Stimulated activated CD4-positive, alpha-beta T cell treated with anti-CD3 and anti-CD28 coated beads, Interleukin-4, amount 100 ng/mL, for 24 hours (primary cell): ENCODE data around the gene EPN1.
"Not testable (repeated sequence)": the region's sequence is repeated elsewhere in the genome, so short reads cannot be mapped to it uniquely, and the experiment has no call there.

Experiments
- DNase-seq: peaks from one replicate; pipeline ENCODE4 v3.0.0-alpha.2; 2020

The EPN1 gene

GRCh38 chr19:55730378-55730777, 55.4 kb downstream of the EPN1 start:
- DNase-seq, result not testable (repeated sequence)

DNA sequence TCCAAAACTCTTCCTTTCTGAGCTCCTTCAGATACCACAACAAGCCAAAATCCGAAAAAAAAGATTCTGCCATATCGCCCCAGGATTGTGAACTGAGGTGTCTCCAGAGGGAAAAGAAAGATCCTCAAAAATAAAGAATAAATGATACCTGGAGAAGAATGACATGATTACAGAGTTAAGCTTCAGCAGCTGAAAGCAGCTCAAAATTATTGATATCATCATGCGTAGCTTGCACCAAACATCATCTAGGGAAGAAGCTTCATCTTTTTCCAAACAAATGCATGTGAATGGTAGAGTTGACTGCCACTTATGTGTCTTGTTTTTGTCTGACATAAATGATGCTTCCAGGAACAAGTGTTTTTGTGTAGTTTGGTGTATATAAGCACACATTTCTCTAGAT, 63.3 kb downstream of the EPN1 start, which contains the start of gene NLRP9:
Gene NLRP9, minus strand, starts transcription at position 101 of the 400 bp plus-strand sequence. Its CDS starts 28 bp downstream, at position 73.
- DNase-seq, result no peak

GRCh38 chr19:55750715-55751114, 75.7 kb downstream of the EPN1 start:
- no peak for DNase-seq

DNA sequence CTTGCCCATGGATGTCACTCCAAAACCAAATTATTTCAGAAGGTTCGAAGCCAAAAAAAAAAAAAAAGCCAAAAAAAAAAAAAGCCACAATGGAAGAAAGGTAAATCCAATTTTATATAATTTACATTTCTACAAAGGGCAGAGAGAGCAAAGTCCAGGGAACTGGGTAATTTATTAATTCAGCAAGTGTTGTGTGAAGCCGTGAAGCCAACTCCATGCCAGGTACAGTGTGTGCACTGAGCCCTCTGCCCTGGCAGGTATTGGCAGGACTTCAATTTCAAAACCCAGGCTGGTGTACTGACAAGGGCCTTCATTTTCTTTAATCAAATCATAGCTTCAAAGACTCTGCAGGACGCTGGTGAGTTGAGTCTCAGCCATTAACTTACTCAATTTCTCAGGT, 78.4 kb downstream of the EPN1 start:
- no peak for DNase-seq

DNA sequence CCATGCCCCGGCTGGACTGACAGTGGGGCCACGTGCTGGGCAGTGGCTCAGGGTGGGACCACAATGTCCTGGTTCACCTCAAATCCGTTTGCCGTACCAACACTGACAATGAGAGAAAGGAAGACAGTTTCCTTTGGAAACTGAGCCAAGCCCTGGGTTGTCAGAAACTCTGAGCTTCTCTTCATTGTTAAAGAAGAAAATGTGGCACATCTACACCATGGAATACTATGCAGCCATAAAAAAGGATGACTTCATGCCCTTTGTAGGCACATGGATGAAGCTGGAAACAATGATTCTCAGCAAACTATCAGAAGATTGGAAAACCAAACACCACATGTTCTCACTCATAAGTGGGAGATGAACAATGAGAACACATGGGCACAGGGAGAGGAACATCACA, 81.8 kb downstream of the EPN1 start:
- DNase-seq, result not testable (repeated sequence)

GRCh38 chr19:55758797-55759196, 83.8 kb downstream of the EPN1 start, which contains the start of gene RFPL4A:
Gene RFPL4A, plus strand, starts transcription at chr19:55759097. Its CDS starts 2,704 bp downstream, at chr19:55761801.
- DNase-seq, result not testable (repeated sequence)
